GM18907 (cell line): ENCODE data around the gene TAL2.
A peak's percentile ranks its signal among the peaks of the same experiment; 100 is the strongest.

Experiments used
- ATAC-seq: cut with Tn5 transposase; IDR thresholded peaks from one replicate; pipeline ENCODE4 v1.9.1; 2021; ENCODE audit warnings: mild to moderate bottlenecking, moderate library complexity; ENCODE audit not compliant: unreplicated experiment

TAL2 gene

GRCh38 chr9:105662184-105663104 is at the start of gene TAL2:
Gene TAL2, plus strand, starts transcription at chr9:105662457. Its CDS starts 40 bp downstream, at chr9:105662497.
- ATAC-seq, result peak; percentile 91

- no peak for ATAC-seq
Measured at GRCh38 chr9:105621001-105621400, 41.3 kb upstream of the TAL2 start.

GRCh38 chr9:105625088-105625487 is 37.2 kb upstream of the TAL2 start:
- no peak for ATAC-seq

GRCh38 chr9:105632807-105633206 is 29.4 kb upstream of the TAL2 start:
- no peak for ATAC-seq

GRCh38 chr9:105633411-105633810 is 28.8 kb upstream of the TAL2 start:
- no peak for ATAC-seq

GRCh38 chr9:105636331-105636730 is 25.9 kb upstream of the TAL2 start:
- ATAC-seq, result no peak

- no peak for ATAC-seq
Measured at GRCh38 chr9:105637787-105638395, 24.4 kb upstream of the TAL2 start.

GRCh38 chr9:105639936-105640335 is 22.3 kb upstream of the TAL2 start:
- no peak for ATAC-seq

GRCh38 chr9:105643795-105644194 is 18.5 kb upstream of the TAL2 start:
- ATAC-seq, result no peak

- ATAC-seq, result no peak
Measured at GRCh38 chr9:105646879-105647594, 15.2 kb upstream of the TAL2 start.

- ATAC-seq, result no peak
Measured at GRCh38 chr9:105647595-105648349, 14.5 kb upstream of the TAL2 start.

- no peak for ATAC-seq
Measured at GRCh38 chr9:105651806-105652205, 10.5 kb upstream of the TAL2 start.

- ATAC-seq, result peak; percentile 65
Measured at GRCh38 chr9:105656131-105656921, 5.9 kb upstream of the TAL2 start.

- no peak for ATAC-seq
Measured at GRCh38 chr9:105658351-105658750, 3.9 kb upstream of the TAL2 start.

GRCh38 chr9:105661011-105661410 is 1.2 kb upstream of the TAL2 start:
- no peak for ATAC-seq

GRCh38 chr9:105663914-105664313 is 1.7 kb downstream of the TAL2 start:
- no peak for ATAC-seq

GRCh38 chr9:105667867-105668266 is 5.6 kb downstream of the TAL2 start:
- ATAC-seq, result no peak

- ATAC-seq, result no peak
Measured at GRCh38 chr9:105670315-105670714, 8.1 kb downstream of the TAL2 start.

GRCh38 chr9:105670775-105671174 is 8.5 kb downstream of the TAL2 start:
- ATAC-seq, result no peak

GRCh38 chr9:105672711-105673234 is 10.5 kb downstream of the TAL2 start:
- ATAC-seq, result no peak
